ENCODE data around the gene CD8A.
"Not testable (repeated sequence)": the region's sequence is repeated elsewhere in the genome, so short reads cannot be mapped to it uniquely, and the experiment has no call there.

Gene CD8A

DNA sequence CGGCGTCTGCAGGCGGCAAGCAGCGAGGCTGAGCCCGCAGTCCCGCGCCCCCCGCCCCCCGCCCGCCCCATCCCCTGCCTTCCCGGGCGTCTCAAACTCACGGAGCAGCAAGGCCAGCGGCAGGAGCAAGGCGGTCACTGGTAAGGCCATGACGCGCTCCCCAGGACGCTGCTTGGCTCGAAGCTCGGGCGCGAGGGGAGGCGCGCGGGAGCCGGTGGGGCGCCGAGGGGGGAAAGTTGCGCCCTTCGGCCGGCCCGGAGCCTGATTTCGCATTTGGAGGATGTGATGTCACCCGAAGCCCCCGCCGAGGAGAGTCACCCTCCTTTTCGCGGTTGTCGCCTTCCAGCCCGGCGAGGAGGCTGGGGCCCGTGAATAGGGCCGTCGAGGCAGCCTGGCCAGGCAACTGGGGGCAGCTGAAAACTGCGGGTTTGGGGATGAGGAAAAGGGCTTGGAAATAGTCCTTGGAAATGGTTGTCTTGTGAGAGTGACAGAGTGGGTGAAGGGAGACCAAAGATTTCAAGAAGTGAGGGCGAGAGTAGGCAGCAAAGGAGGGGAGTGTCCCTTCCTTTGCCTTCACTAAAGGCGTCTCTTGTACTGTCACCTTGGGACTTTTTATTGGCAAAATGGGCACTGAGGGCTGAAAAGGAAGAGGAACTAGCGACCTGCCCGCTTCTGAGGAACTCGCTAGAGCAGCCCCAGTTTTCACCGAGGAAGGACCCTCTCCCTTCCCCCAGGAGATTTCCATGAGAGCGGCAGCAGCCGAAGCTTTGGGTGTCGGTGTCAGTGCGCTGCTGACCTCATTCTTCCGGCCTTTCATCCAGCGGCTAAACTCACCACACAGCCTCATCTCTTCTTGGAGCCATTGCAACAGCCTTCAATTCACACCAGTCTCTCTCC lies at the start of gene CD8A:
TSS of gene CD8A (minus strand) at position 238 of the 897 bp plus-strand sequence. CDS start at position 150, 88 bp downstream.
- no peak for DNase-seq (ENCODE audit: low spot score)

GRCh38 chr2:86839871-86840548 lies 49.3 kb upstream of the CD8A start:
- not testable (repeated sequence) for DNase-seq (ENCODE audit: low spot score)

DNA sequence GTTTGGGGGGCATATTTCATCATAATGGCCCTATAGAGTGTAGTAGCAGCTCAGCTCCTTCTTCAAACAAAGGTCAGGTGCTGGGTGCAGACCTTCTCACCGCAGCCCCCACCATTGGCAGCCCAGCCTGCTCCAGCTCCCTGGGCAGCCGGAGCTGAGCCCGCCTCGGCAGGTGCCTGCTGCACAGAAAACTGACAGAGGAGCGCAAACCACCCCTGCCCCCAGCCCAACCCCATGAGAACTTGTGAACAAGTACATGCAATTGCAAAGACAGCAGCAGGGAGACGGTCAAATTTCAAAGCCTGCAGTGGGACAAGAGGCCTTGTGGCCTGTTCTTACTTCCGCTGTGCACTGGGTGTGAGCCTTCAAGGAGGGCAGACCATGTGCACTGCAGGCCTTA lies 48.7 kb upstream of the CD8A start:
- DNase-seq (ENCODE audit: low spot score) = not testable (repeated sequence)

- DNase-seq (ENCODE audit: low spot score) = not testable (repeated sequence)
These were observed 47.0 kb upstream of the CD8A start for GRCh38 chr2:86837714-86838113.

DNA sequence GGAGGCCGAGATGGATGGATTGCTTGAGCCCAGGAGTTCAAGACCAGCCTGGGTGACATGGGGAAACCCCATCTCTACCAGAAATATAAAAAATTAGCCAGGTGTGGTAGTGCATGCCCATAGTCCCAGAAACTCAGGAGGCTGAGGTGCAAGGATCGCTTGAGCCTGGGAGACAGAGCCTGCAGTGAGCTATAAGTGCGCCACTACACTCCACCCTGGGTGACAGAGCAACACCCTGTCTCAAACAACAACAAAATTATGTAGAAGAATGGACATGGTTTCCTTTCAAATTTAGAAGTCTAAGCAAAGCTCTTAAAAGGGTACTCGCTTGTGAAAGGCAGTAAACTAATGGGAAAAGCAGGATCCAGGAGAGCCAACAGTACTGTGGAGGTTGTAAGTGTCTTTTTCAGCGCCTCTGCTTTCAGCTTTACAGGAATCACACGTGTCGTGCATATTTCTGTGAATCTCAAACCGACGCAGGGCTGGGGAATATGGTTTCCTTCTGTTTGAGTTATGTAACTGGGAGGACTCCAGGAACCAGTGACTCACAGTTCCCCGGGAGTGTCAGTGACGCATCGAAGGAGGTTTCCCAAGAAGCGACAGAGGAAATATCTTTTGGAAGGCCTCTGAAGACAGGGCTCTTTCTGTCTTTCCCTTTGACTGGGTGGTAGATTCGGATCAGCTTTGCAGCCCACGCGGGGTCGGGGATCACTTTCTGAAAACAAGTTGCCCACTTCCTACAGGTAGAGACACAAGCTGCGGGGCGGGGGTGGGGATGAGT lies 46.4 kb upstream of the CD8A start:
- not testable (repeated sequence) for DNase-seq (ENCODE audit: low spot score)

DNA sequence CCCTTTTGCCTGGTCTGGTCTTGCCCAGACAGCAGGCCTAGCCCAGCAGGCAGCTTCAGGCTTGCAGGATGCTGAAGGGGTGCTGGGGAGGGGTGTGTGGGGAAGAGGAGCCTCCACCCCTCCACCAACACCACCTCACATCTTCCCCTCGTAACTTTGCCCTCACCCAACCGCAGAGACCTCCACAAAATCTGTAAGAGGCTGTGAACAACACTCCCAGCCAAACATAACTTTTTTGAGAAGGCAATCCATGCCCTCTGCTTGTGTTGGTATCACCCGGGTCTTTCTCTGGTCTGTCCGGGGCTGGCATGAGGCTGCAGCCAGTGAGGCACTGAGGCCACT lies 44.8 kb upstream of the CD8A start:
- DNase-seq (ENCODE audit: low spot score) = not testable (repeated sequence)

GRCh38 chr2:86833315-86833714 lies 42.6 kb upstream of the CD8A start:
- DNase-seq (ENCODE audit: low spot score) = no peak

GRCh38 chr2:86832334-86833096 lies 41.8 kb upstream of the CD8A start:
- no peak for DNase-seq (ENCODE audit: low spot score)

DNA sequence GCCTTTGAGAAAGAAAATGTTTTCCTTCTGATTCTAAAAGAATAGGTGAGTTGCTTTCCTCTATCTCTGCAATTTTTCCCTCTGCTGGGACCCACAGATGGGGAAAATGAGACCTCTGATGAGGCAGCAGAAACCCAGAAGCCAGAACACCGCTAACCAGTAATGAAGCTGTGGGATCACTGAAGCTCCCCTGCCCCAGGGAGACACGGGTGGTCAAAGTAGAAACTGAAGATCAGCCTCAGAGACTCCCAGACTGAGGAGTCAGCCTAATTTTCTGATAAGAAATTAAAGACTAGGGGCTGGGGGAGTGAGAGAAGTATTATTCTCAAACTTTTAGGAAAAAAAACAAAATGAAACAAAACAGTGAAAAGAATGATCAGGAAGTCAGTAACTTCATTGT lies 40.8 kb upstream of the CD8A start:
- DNase-seq (ENCODE audit: low spot score) = no peak

DNA sequence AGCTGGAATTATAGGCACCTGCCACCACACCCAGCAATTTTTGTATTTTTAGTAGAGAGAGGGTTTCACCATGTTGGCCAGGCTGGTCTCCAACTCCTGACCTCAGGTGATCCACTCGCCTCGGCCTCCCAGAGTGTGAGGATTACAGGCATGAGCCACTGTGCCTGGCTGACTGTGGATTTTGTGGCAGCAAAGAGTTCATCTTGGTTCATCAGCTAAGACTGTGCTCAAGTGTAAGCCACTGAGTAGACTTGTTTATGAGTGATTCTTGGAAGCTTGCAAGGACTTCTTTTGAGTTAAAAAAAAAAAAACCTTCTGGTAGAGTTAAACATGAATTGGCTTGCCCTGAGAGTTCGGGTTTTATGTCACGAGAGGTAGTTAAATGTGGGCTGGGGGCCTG lies 36.2 kb upstream of the CD8A start:
- DNase-seq (ENCODE audit: low spot score) = no peak

DNA sequence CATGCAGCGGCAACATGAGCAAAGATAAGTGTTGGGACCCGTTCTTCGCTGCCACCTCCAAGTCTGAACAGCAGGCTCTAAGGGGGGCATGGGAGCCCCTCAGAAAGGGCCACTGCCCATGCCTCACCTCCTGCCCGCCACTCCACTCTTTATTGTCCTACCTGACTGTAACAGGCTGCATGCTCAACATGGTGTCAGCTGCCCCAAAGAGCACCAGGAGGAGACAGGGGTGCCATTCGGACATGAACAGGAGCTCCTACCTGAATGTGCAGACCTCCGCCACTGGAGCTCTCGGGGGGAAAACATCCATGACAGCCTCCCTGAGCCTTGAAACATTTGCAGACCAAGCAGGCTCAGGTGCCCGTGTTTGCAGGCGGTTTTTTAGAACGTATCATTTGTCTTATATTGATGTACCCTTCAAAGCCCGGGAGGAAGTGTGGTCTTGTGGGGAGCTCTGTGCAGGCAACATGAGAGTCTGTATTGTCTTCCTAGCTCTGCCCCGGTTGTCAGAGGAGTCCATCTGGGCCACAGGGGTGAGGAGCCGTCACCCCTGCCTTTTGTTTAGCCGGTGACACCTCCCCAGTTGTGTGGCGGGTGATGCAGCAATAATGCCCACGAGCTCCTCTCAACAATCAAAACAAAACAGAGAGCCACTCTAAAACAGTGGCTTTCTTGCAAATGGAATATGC lies 35.1 kb upstream of the CD8A start:
- no peak for DNase-seq (ENCODE audit: low spot score)

DNA sequence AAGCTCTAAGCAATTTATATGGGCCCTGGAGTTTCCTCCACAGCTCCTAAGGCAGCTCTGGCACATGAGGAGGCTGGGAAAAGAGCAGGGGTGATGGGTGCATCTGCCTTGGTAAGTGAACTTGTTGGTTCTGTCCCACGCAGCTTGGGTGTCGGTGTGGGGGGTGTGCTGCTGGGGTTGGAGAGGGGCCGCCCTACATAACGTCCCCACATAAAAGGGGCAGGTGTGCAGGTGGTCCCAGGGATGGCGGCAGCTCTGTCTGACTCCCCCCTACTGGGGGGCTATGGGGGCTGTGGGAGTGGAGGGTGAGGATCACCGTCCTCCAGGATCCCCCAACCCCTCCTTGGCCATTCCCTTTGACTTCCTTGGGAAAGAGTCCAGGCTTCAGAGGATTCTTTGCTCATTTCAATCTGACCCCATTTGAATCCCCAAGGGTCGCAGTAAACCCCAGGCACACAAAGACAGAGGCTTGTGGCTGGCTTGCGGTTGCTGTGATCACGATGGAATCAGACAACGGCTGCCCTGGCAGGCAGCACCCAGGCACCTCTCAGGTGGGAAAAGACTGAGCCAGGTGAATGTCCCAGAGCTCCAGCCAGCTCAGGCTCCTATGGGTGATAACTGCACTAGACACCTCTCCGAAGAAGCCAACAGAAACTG lies 34.5 kb upstream of the CD8A start:
- no peak for DNase-seq (ENCODE audit: low spot score)

- no peak for DNase-seq (ENCODE audit: low spot score)
These were observed 32.1 kb upstream of the CD8A start for GRCh38 chr2:86822668-86823345.

GRCh38 chr2:86821842-86822241 lies 31.1 kb upstream of the CD8A start:
- no peak for DNase-seq (ENCODE audit: low spot score)

GRCh38 chr2:86821306-86821705 lies 30.6 kb upstream of the CD8A start:
- no peak for DNase-seq (ENCODE audit: low spot score)

GRCh38 chr2:86818957-86819356 lies 28.2 kb upstream of the CD8A start:
- no peak for DNase-seq (ENCODE audit: low spot score)

DNA sequence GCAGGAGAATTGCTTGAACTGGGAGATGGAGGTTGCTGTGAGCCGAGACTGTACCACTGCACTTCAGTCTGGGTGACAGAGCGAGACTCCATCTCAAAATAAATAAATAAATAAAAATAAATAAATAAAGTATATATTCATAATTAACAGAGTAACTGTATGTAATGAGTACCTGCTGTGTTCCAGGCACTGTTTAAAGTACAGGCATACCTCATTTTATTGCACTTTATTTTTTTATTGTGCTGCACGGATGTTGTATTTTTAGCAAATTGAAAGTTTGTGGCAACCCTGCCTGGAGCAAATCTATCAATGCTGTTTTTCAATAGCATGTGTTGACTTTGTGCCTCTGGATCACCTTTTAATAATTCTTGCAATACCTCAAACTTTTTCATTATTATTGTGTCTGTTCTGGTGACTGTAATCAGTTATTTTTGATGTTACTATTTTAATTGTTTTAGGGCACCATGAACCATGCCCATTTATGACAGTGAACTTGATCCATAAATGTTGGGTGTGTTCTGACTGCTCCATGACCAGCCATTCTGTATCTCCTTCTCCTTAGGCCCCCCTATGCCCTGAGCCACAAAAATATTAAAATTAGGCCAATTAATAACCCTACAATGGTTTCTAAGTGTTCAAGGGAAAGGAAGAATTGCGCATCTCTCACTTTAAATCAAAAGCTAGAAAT lies 27.5 kb upstream of the CD8A start:
- DNase-seq (ENCODE audit: low spot score) = no peak

- no peak for DNase-seq (ENCODE audit: low spot score)
These were observed 24.9 kb upstream of the CD8A start for GRCh38 chr2:86815611-86816010.

GRCh38 chr2:86809481-86810121 lies 18.9 kb upstream of the CD8A start:
- DNase-seq (ENCODE audit: low spot score) = no peak

Data from iPS-NIHi11 (cell line).